Adrenal gland (tissue), 5 donors: ENCODE measurements around the gene MKNK1.

Source experiments
- POLR2A ChIP-seq, 2 donors: fragments of 450-650 bp; IDR thresholded peaks; one replicate each; pipeline ENCODE4 v1.6.1; 2017; ENCODE audit warnings: antibody characterized with exemption in 2 of 2, mild to moderate bottlenecking in 2 of 2, moderate library complexity in 1 of 2
- TF ChIP-seq, protein P1 (sequence below), 6 experiments: fragments of 450-650 bp in 4 of 6; fragments of 200-600 bp in 2 of 6; sonication (generic) in 1 of 6; IDR thresholded peaks; 1 replicate in 5 of 6; 2 replicates in 1 of 6; pipeline versions ENCODE4 v1.5.1 to v1.8.0; 2016 to 2021; ENCODE audit warnings: antibody characterized with exemption in 6 of 6, mild to moderate bottlenecking in 2 of 6, moderate library complexity in 1 of 6
- donor health status: DM: no; HTN: no; CAD: no.

DNA sequence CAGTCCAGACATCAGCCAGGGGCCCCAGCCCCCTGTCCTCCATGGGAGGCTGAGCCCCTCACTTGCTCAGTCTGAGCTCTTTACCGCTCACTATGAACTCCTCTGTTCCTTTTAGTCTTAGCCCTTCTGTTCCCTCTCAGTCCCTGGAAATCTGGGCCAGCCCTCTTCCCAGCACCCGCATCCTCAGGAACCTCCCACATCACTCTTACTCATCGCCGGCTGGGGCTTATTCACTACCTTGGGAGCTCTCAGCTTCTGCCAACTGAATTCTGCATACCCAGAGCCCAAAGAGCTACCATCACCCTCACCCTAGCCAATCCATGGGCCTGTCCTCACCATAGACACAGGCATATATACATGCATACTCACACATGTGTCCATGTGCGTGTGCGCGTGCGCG lies 64.1 kb downstream of the MKNK1 start:
- no peak for TF ChIP-seq POLR2A (IDR thresholded peaks at IDR 0.05)
- TF ChIP-seq, protein P1, sequence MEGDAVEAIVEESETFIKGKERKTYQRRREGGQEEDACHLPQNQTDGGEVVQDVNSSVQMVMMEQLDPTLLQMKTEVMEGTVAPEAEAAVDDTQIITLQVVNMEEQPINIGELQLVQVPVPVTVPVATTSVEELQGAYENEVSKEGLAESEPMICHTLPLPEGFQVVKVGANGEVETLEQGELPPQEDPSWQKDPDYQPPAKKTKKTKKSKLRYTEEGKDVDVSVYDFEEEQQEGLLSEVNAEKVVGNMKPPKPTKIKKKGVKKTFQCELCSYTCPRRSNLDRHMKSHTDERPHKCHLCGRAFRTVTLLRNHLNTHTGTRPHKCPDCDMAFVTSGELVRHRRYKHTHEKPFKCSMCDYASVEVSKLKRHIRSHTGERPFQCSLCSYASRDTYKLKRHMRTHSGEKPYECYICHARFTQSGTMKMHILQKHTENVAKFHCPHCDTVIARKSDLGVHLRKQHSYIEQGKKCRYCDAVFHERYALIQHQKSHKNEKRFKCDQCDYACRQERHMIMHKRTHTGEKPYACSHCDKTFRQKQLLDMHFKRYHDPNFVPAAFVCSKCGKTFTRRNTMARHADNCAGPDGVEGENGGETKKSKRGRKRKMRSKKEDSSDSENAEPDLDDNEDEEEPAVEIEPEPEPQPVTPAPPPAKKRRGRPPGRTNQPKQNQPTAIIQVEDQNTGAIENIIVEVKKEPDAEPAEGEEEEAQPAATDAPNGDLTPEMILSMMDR (IDR thresholded peaks at IDR 0.05) = no peak
